ENCODE results near the gene GFRA1. TPM values are rescaled to one million over a fixed set of nuclear protein-coding genes. Genes with fewer than 3 reads are reported as not detected.
A peak's percentile ranks its signal among the peaks of the same experiment; 100 is the strongest.

Gene GFRA1
- total and polyA plus RNA-seq, 11 donors = 0.76 to 18.6 (median 1.4) TPM

DNA sequence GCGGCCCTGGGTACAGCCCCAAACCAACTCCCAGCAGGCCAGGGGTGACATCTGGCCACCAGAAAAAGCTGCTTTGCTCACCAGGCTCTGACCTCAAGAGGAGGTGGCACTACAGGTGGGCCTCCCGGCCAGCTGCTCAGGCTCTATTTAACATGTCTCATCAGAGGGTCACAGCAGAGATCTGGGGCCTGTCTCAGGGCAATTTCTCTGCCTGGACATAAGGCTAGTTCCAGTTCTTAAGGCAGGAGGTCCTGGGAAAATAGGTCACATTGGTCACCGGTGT lies 88.6 kb downstream of the GFRA1 start:
- no peaks in the 10 kb centered on the region for H3K36me3 ChIP-seq
- H3K4me1 ChIP-seq = no peaks in the 10 kb centered on the region
- 72 to 85% (median 82%) methylated on average over 2 to 3 of the region's 3 CpGs for WGBS, 4 donors
- no peak overlapping the region for H3K4me3 ChIP-seq
- no peak for DNase-seq
- no peaks in the 10 kb centered on the region for H3K27me3 ChIP-seq
- no peak for ATAC-seq
- TF ChIP-seq, protein P1, sequence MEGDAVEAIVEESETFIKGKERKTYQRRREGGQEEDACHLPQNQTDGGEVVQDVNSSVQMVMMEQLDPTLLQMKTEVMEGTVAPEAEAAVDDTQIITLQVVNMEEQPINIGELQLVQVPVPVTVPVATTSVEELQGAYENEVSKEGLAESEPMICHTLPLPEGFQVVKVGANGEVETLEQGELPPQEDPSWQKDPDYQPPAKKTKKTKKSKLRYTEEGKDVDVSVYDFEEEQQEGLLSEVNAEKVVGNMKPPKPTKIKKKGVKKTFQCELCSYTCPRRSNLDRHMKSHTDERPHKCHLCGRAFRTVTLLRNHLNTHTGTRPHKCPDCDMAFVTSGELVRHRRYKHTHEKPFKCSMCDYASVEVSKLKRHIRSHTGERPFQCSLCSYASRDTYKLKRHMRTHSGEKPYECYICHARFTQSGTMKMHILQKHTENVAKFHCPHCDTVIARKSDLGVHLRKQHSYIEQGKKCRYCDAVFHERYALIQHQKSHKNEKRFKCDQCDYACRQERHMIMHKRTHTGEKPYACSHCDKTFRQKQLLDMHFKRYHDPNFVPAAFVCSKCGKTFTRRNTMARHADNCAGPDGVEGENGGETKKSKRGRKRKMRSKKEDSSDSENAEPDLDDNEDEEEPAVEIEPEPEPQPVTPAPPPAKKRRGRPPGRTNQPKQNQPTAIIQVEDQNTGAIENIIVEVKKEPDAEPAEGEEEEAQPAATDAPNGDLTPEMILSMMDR (IDR thresholded peaks at IDR 0.05) = no peak
- no peak for TF ChIP-seq POLR2A (IDR thresholded peaks at IDR 0.05)
- H3K27ac ChIP-seq = no peak overlapping the region
- H3K9me3 ChIP-seq = no peaks in the 10 kb centered on the region
- intact Hi-C loops (cut with DNase I) = no loop called here

GRCh38 chr10:116183733-116184511 lies 89.1 kb downstream of the GFRA1 start:
- DNase-seq = peak in 1 of 5 donors; percentile 30
- no peak for TF ChIP-seq POLR2A (IDR thresholded peaks at IDR 0.05)
- TF ChIP-seq, protein P1 (IDR thresholded peaks at IDR 0.05) = no peak
- peak in 3 of 4 donors; percentile 55 to 81 (median 62) for ATAC-seq
- H3K27me3 ChIP-seq = no peaks in the 10 kb centered on the region
- intact Hi-C loops (cut with DNase I) = no loop called here
- no peaks in the 10 kb centered on the region for H3K36me3 ChIP-seq
- no peaks in the 10 kb centered on the region for H3K4me1 ChIP-seq
- H3K9me3 ChIP-seq = no peaks in the 10 kb centered on the region
- H3K27ac ChIP-seq = no peak overlapping the region
- H3K4me3 ChIP-seq = no peak overlapping the region
- WGBS, 4 donors = 35 to 46% (median 41%) methylated on average over 5 of the region's 5 CpGs

DNA sequence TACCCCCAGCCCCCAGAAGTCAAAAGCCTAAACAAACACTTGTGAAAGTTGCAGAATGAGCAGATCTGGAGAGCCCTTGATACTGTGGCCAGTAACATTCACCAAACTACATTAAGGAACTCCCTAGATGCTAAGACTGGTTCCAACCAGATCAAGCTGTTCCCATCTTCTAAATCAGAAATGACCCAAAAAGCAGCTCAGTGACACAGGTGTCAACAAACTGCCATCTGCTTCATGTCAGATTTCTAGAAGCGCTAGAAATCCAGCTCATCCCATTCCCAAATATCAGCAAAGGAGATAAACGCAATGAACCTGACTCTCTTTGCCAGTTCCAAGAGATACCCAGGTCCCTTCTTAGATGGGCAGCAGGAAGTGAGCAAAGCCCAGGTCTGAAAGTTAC lies 90.6 kb downstream of the GFRA1 start:
- intact Hi-C loops (cut with DNase I) = no loop called here
- WGBS, 4 donors = 85 to 95% (median 92%) methylated on average over 2 of the region's 2 CpGs
- no peaks in the 10 kb centered on the region for H3K4me1 ChIP-seq
- no peak for ATAC-seq
- no peaks in the 10 kb centered on the region for H3K36me3 ChIP-seq
- no peak overlapping the region for H3K27ac ChIP-seq
- TF ChIP-seq POLR2A (IDR thresholded peaks at IDR 0.05) = no peak
- TF ChIP-seq, protein P1 (IDR thresholded peaks at IDR 0.05) = no peak
- no peaks in the 10 kb centered on the region for H3K27me3 ChIP-seq
- H3K4me3 ChIP-seq = no peak overlapping the region
- DNase-seq = no peak
- H3K9me3 ChIP-seq = no peaks in the 10 kb centered on the region

GRCh38 chr10:116178086-116178605 lies 94.9 kb downstream of the GFRA1 start:
- no peak for ATAC-seq
- no peaks in the 10 kb centered on the region for H3K4me1 ChIP-seq
- no peaks in the 10 kb centered on the region for H3K9me3 ChIP-seq
- H3K36me3 ChIP-seq = no peaks in the 10 kb centered on the region
- DNase-seq = no peak
- H3K27me3 ChIP-seq = no peaks in the 10 kb centered on the region
- 52 to 62% (median 55%) methylated on average over 9 of the region's 9 CpGs for WGBS, 4 donors
- intact Hi-C loops (cut with DNase I) = no loop called here
- H3K27ac ChIP-seq = no peak overlapping the region
- no peak overlapping the region for H3K4me3 ChIP-seq
- no peak for TF ChIP-seq POLR2A (IDR thresholded peaks at IDR 0.05)
- TF ChIP-seq, protein P1 (IDR thresholded peaks at IDR 0.05) = no peak
